Lung (tissue), 16 donors: ENCODE results near the gene CT45A8. TPM values are rescaled to one million over a fixed set of nuclear protein-coding genes. Genes with fewer than 3 reads are reported as not detected.
"Not testable (repeated sequence)": the region's sequence is repeated elsewhere in the genome, so short reads cannot be mapped to it uniquely, and the experiment has no call there.

Experiments used
- ATAC-seq: fragments of 200-7000 bp; cut with Tn5 transposase; one replicate; pipeline ENCODE4 v1.9.1; 2020; ENCODE audit warnings: moderate number of reproducible peaks; ENCODE audit not compliant: insufficient read depth, low FRiP score
- DNase-seq, 3 donors: peaks; one replicate each; pipeline ENCODE4 v3.0.0-alpha.2; 2013 to 2017
- H3K27ac ChIP-seq, 2 donors: one replicate each; pipeline ENCODE4 v1.5.1; 2013; ENCODE audit warnings: mild to moderate bottlenecking in 2 of 2, moderate library complexity in 2 of 2, control low read depth in 1 of 2, inconsistent platforms in 1 of 2, low read depth in 1 of 2, low read length in 1 of 2
- H3K27me3 ChIP-seq, 3 donors: one replicate each; pipeline ENCODE4 v1.5.1; 2013; ENCODE audit warnings: low read length in 2 of 3; ENCODE audit not compliant: control insufficient read depth in 3 of 3, insufficient read depth in 3 of 3
- H3K36me3 ChIP-seq, 4 donors: one replicate each; pipeline ENCODE4 v1.5.1; 2013; ENCODE audit warnings: low read length in 4 of 4, mild to moderate bottlenecking in 1 of 4, moderate library complexity in 1 of 4; ENCODE audit not compliant: control insufficient read depth in 4 of 4, insufficient read depth in 4 of 4
- H3K4me1 ChIP-seq, 5 donors: one replicate each; pipeline ENCODE4 v1.5.1; 2013; ENCODE audit warnings: low read length in 5 of 5, mild to moderate bottlenecking in 2 of 5, moderate library complexity in 1 of 5; ENCODE audit not compliant: control insufficient read depth in 5 of 5, insufficient read depth in 5 of 5
- H3K4me3 ChIP-seq: one replicate; pipeline ENCODE4 v1.5.1; 2013; ENCODE audit warnings: mild to moderate bottlenecking, control low read depth, moderate library complexity
- H3K9ac ChIP-seq, 2 donors: one replicate each; pipeline ENCODE4 v1.5.1; 2013; ENCODE audit warnings: low read length in 2 of 2, control low read depth in 1 of 2; ENCODE audit not compliant: insufficient read depth in 1 of 2
- H3K9me3 ChIP-seq, 4 donors: one replicate each; pipeline ENCODE4 v1.5.1; 2013; ENCODE audit warnings: low read length in 3 of 4, mild to moderate bottlenecking in 1 of 4, moderate library complexity in 1 of 4; ENCODE audit not compliant: control insufficient read depth in 4 of 4, insufficient read depth in 3 of 4
- WGBS, 2 donors: extraction: QIAGEN DNeasy Blood & Tissue Kit; methylation state at CpG; one replicate each; pipeline ENCODE4 v1.1.7; 2013; 5-methylcytosine and 5-hydroxymethylcytosine counted together
- long read RNA-seq, 5 donors: transcript quantifications; one replicate each; lab custom pipeline, GENCODE V29; 2026
- polyA plus RNA-seq, 2 donors: library from polyadenylated mRNA; stranded (reverse); fragments of 200-250 nt; gene quantifications; one replicate each; pipeline ENCODE4 v1.2.1, GENCODE V29; 2013
- total RNA-seq, 2 donors: library from RNA; depleted of rRNA in 1 of 2; stranded (reverse); fragments of >200 nt in 1 of 2; gene quantifications; one replicate each; pipeline ENCODE4 v1.2.1, GENCODE V29; 2014 to 2021
- TF ChIP-seq, protein P1 (sequence below): IDR thresholded peaks from 2 replicates; pipeline ENCODE4 v1.5.1; 2012; ENCODE audit warnings: mild to moderate bottlenecking; ENCODE audit errors: control extremely low read depth, extremely low read depth
- donor health status: control.
- donor health status: control.
- donor health status: Bipolar disorder and iron deficiency.
- donor health status: healthy.
- donor health status: DM: yes; HTN: yes; CAD: no.

The CT45A8 gene, protein sequence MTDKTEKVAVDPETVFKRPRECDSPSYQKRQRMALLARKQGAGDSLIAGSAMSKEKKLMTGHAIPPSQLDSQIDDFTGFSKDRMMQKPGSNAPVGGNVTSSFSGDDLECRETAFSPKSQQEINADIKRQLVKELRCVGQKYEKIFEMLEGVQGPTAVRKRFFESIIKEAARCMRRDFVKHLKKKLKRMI
- total RNA-seq (not detected), polyA plus RNA-seq (not detected)
- long read RNA-seq, donor 1, partial matches to known transcripts: 0 of 1 reads
- long read RNA-seq, donor 1, other reads (novel, unspliced or antisense): 0 of 1 reads
- long read RNA-seq, donor 2: 0 reads
- long read RNA-seq, donor 3: 0 reads
- long read RNA-seq, donor 4: 0 reads
- long read RNA-seq, donor 5: 0 reads

DNA sequence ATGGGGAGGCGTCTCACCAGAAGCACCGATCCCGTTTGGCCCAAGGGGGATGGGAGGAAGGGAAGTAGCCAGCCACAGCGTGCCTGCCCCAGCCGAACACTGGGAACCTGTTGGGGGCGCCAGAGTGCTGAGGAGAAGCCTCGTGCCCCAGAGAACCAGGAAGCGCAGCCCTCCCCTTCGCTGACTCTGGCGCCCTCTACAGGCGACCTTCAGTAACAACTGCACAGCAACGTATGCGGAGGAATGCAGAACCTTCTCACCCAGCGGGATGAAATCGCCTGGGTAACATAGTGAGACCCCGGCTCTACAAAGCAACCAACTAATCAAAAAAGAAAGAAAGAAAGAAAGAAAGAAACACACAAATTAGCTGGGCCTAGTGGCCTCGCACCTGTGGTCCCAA, at the start of gene CT45A8:
CT45A8 (minus strand) TSS at position 101 of the 400 bp plus-strand sequence. CDS start 3,755 bp downstream, outside the sequence.
- H3K36me3 ChIP-seq, DNase-seq, H3K27me3 ChIP-seq, H3K4me3 ChIP-seq, H3K27ac ChIP-seq, ATAC-seq, H3K9ac ChIP-seq, H3K9me3 ChIP-seq, H3K4me1 ChIP-seq: not testable (repeated sequence)
- WGBS, 2 donors: no CpG with 5 or more reads among the region's 17 CpGs

DNA sequence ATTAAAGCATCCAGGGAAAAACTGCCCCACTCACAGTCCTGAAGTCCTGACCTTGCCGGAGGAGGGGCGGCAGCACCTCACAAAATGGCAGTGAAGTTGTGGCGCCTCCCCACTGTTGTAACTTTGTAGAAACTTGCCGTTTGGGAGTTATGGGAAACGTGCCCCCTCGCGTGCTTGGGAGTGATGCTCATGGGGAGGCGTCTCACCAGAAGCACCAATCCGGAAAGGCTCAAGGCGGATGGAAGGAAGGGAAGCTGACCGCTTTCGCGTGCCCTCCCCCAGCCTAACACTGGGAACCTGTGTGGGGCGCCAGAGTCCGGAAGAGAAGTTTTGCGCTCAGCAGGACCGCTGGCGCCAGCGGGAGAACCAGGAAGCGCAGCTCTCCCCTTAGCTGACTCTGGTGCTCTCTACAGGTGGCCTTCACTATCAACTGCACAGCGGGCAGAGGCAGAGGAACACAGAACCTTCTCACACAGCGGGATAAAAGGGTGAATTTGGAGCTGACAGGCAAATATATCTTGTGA, 39.0 kb upstream of the CT45A8 start, which contains the start of the genes CT45A10 and SAGE1:
CT45A10 (minus strand) TSS at position 151 of the 524 bp plus-strand sequence. CDS start 8,100 bp downstream, outside the sequence.
SAGE1 (plus strand) TSS at position 423 of the 524 bp plus-strand sequence. CDS start 2,527 bp downstream, outside the sequence.
- no peak for DNase-seq
- H3K27me3 ChIP-seq: no peaks in the 10 kb centered on the region

DNA sequence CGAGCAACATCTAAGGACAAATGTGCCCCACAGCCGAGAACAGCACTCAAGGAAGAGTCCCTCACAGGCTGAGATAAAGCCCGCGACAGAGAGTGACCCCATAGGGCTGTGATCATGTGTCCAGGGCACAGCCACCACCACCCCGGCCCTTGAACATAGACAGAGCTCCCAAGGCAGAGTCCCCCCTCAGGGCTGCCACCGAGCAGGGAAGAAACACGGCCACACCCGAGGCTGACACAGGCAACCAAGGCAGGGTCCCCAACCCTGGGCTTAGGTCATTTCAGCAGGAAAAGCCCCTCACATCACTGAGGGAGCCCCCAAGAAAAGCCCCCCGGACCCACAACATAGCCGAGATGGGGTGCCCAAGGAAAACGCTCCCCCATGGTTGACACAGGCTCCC, 38.4 kb upstream of the CT45A8 start:
- no peak for ATAC-seq
- Histone ChIP-seq H3K9ac (no peak overlapping the region), H3K27me3 (no peaks in the 10 kb centered on the region), H3K9me3 (peaks cover 0 to 4% (median 0%) of the 10 kb centered on the region in 4 donors), H3K4me1 (no peaks in the 10 kb centered on the region), H3K27ac (no peak overlapping the region), H3K36me3 (no peaks in the 10 kb centered on the region), H3K4me3 (no peak overlapping the region)
- 90 to 98% methylated on average over 11 of the region's 11 CpGs for WGBS, 2 donors
- TF ChIP-seq, protein P1, sequence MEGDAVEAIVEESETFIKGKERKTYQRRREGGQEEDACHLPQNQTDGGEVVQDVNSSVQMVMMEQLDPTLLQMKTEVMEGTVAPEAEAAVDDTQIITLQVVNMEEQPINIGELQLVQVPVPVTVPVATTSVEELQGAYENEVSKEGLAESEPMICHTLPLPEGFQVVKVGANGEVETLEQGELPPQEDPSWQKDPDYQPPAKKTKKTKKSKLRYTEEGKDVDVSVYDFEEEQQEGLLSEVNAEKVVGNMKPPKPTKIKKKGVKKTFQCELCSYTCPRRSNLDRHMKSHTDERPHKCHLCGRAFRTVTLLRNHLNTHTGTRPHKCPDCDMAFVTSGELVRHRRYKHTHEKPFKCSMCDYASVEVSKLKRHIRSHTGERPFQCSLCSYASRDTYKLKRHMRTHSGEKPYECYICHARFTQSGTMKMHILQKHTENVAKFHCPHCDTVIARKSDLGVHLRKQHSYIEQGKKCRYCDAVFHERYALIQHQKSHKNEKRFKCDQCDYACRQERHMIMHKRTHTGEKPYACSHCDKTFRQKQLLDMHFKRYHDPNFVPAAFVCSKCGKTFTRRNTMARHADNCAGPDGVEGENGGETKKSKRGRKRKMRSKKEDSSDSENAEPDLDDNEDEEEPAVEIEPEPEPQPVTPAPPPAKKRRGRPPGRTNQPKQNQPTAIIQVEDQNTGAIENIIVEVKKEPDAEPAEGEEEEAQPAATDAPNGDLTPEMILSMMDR: no peak
- DNase-seq: no peak

More for the DNA sequence above, 39.0 kb upstream of the CT45A8 start, which contains the start of the genes CT45A10 and SAGE1:
- WGBS, 2 donors: 81 to 96% methylated on average over 19 to 22 of the region's 22 CpGs
- ATAC-seq: no peak
- peaks cover 0 to 4% (median 0%) of the 10 kb centered on the region in 4 donors for H3K9me3 ChIP-seq
- no peak within 1 kb of the TSS for H3K9ac ChIP-seq
- H3K4me1 ChIP-seq: no peaks in the 10 kb centered on the region
- H3K36me3 ChIP-seq: no peaks in the 10 kb centered on the region
- no peak within 1 kb of the TSS for H3K4me3 ChIP-seq
- TF ChIP-seq, protein P1: no peak
- no peak within 1 kb of the TSS for H3K27ac ChIP-seq

DNA sequence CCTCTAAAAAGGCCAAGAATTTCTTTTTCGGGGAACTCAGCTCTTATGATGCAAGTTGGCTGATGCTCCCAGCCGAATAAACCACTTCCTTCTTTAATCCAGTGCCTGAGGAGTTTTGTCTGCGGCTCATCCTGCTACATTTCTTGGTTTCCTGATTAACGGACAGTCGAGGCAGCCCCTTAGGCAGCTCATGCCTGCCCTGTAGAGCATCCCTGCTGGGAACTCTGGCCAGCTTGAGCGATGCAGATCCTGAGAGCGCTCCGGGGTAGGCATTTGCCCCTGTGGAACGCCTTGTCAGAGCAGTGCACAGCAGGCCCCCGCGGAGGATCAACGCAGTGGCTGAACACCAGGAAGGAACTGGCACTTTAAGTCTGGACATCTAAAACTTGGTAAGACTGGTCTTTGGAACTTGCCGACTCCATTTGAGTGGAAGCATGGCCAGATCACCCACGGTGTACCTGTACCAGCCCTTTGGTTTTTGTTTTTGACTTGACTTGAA, 35.8 kb upstream of the CT45A8 start:
- 76 to 84% methylated on average over 14 of the region's 14 CpGs for WGBS, 2 donors
- Histone ChIP-seq H3K4me1 (no peaks in the 10 kb centered on the region), H3K9me3 (peaks cover 0 to 4% (median 0%) of the 10 kb centered on the region in 4 donors), H3K36me3 (no peaks in the 10 kb centered on the region), H3K27me3 (no peaks in the 10 kb centered on the region), H3K4me3 (no peak overlapping the region), H3K9ac (no peak overlapping the region), H3K27ac (no peak overlapping the region)
- no peak for DNase-seq
- TF ChIP-seq, protein P1: no peak
- no peak for ATAC-seq

DNA sequence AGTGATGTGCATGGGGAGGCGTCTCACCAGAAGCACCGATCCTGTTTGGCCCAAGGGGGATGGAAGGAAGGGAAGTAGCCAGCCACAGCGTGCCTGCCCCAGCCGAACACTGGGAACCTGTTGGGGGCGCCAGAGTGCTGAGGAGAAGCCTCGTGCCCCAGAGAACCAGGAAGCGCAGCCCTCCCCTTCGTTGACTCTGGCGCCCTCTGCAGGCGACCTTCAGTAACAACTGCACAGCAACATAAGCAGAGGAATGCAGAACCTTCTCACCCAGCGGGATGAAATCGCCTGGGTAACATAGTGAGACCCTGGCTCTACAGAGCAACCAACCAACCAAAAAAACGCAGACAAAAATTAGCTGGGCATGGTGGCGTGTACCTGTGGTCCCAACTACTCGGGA, 34.6 kb upstream of the CT45A8 start:
- not testable (repeated sequence) for H3K9ac ChIP-seq, ATAC-seq, H3K4me3 ChIP-seq, DNase-seq, H3K36me3 ChIP-seq, H3K27me3 ChIP-seq, H3K27ac ChIP-seq, H3K4me1 ChIP-seq, H3K9me3 ChIP-seq
- WGBS, 2 donors: 68 to 70% methylated on average over 12 to 15 of the region's 15 CpGs

DNA sequence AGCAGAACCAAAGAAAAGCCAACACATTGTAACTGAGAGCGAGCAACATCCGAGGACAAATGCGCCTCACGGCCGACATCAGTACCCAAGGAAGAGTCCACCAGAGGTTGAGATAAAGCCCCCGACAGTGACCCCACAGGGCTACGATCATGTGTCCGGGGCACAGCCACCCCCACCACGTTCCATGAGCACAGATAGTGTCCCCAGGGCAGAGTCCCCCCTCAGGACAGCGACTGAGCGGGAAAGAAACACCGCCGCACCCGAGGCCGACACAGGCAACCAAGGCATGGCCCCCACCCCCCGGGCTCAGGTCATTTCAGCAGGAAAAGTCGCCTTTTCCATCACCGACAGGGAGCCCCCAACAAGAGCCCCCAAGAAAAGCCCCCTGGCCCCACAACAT, 33.9 kb upstream of the CT45A8 start:
- not testable (repeated sequence) for H3K9me3 ChIP-seq, H3K4me1 ChIP-seq, H3K27me3 ChIP-seq, H3K27ac ChIP-seq, H3K36me3 ChIP-seq, H3K9ac ChIP-seq, DNase-seq, H3K4me3 ChIP-seq, ATAC-seq
- WGBS, 2 donors: 90 to 97% methylated on average over 10 of the region's 18 CpGs
